ENCODE data around the gene CPXM1.

Gene CPXM1

DNA sequence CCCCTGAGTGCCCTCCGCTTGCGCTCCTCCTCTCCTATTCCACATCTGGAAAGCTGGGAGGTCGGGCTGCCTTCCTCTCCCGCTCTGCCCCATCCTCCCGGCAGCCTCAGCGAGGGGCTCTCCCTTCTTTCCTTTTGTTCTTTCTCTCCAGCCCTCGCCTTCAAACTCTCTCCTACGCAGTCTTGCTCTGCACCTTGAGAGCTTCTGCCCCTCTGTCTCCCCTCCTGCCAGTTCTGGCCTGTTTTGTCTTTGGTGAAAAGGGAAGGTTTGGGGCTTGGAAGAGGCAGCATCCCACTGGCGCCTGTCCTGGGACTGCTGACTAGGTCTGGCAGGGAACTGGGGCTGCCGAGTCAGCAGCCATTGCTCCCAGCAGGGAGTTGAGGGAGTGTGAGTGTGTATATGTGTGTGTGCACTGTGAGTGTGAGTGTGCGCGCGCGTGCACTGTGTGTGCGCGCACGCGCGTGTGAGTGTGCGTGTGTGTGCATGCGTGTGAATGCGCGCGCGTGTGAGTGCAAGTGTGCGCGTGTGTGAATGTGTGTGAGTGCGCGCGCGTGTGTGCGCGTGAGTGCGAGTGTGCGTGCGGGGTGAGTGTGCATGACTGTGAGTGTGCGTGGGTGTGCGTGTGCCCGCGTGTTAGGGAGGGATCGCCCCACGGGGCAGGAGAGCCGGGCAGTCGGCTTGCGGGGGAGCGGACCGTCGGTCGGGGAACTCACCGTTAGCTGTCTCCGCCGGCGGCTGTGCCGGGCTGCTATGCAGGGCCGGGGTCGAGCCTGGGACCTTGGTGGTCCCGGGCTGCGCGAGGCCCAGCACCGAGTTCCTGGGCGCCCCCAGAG, 523 bp downstream of the CPXM1 start:
- TF ChIP-seq, protein P1, sequence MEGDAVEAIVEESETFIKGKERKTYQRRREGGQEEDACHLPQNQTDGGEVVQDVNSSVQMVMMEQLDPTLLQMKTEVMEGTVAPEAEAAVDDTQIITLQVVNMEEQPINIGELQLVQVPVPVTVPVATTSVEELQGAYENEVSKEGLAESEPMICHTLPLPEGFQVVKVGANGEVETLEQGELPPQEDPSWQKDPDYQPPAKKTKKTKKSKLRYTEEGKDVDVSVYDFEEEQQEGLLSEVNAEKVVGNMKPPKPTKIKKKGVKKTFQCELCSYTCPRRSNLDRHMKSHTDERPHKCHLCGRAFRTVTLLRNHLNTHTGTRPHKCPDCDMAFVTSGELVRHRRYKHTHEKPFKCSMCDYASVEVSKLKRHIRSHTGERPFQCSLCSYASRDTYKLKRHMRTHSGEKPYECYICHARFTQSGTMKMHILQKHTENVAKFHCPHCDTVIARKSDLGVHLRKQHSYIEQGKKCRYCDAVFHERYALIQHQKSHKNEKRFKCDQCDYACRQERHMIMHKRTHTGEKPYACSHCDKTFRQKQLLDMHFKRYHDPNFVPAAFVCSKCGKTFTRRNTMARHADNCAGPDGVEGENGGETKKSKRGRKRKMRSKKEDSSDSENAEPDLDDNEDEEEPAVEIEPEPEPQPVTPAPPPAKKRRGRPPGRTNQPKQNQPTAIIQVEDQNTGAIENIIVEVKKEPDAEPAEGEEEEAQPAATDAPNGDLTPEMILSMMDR (IDR thresholded peaks at IDR 0.05; ENCODE audit: control insufficient read depth, extremely low read depth, insufficient read depth), result no peak
- H3K4me3 ChIP-seq (ENCODE audit: low read depth, low read length), result no peak overlapping the region
- no peak for DNase-seq (ENCODE audit: low read depth)

DNA sequence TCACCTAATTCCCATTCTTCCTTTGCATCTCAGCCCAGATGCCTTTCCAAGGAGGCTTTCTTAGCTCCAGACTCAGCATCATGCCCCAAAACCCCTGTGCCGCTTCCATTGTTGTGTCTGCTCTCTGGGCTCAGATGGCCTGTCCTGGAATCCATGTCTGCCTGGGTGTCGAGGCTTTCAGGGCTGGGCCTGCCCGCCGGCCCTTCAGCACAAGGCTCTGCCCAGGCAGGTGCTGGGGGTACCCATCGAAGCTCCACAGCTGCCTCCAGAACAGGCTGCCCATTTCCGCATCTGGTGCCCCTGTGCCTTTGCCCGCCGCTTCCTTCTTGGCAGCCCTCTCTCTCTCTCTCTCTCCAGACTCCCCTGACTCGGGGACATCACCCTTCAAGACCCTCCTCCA, 1.2 kb downstream of the CPXM1 start:
- TF ChIP-seq, protein P1 (IDR thresholded peaks at IDR 0.05; ENCODE audit: control insufficient read depth, extremely low read depth, insufficient read depth), result no peak

DNA sequence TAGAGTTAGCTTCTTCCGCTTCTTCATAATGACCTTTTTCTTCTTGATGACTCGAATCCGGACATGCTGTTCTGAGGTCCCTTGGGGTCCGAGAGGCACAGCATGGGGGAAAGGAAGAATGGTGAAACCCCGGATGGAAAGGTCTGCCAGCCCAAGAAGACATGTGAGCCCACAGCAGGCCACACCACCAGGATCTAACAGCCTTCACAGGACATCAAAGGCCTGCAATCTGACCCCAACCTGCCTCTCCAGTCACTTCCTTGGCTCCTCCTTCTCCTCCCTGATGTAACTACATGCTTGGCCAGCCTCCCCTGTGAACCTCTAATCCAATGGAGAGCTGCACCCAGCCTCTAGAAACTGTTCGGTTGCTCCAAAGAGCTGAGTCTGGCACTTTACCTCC, 1.6 kb downstream of the CPXM1 start:
- H3K4me3 ChIP-seq (ENCODE audit: low read depth, low read length), result no peak overlapping the region
- no peak for DNase-seq (ENCODE audit: low read depth)
- TF ChIP-seq, protein P1 (IDR thresholded peaks at IDR 0.05; ENCODE audit: control insufficient read depth, extremely low read depth, insufficient read depth), result no peak

More for the DNA sequence above, 1.2 kb downstream of the CPXM1 start:
- no peak overlapping the region for H3K4me3 ChIP-seq (ENCODE audit: low read depth, low read length)
- no peak for DNase-seq (ENCODE audit: low read depth)

DNA sequence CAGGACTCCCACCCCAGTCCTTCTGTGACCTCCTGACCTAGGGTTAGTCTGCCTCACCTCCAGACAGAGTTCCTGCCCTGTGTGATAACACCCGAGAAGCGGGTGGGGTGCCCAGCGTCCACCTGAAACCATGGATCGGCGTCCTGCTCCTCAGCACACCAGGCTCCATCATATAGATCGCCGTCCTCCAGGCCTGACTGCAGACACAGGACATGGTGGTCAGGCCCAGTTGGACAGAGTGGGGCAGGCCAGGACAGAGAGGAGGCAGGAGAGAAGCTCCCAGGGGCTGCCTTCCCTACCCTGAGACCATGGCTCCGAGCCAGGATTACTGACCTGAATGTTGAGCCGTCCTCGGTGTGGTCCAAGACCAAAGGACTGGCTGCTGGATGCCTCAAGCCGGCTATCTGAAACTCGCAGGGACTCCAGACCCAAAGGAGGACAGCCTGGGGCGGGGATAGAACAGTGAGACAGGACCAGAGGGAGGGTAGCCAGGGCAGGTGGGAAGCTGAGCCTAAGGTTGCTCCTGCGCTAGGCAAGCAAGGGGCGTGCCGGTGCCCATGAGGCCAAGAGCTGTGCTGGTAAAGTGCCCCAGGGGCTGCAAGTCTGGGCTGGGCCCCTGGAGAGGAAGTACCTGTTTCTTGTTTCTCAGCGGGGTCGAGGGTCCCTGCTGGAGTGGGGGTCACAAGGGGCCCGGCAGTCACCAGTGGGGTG, 2.2 kb downstream of the CPXM1 start:
- no peak overlapping the region for H3K4me3 ChIP-seq (ENCODE audit: low read depth, low read length)
- DNase-seq (ENCODE audit: low read depth), result no peak
- TF ChIP-seq, protein P1 (IDR thresholded peaks at IDR 0.05; ENCODE audit: control insufficient read depth, extremely low read depth, insufficient read depth), result no peak

DNA sequence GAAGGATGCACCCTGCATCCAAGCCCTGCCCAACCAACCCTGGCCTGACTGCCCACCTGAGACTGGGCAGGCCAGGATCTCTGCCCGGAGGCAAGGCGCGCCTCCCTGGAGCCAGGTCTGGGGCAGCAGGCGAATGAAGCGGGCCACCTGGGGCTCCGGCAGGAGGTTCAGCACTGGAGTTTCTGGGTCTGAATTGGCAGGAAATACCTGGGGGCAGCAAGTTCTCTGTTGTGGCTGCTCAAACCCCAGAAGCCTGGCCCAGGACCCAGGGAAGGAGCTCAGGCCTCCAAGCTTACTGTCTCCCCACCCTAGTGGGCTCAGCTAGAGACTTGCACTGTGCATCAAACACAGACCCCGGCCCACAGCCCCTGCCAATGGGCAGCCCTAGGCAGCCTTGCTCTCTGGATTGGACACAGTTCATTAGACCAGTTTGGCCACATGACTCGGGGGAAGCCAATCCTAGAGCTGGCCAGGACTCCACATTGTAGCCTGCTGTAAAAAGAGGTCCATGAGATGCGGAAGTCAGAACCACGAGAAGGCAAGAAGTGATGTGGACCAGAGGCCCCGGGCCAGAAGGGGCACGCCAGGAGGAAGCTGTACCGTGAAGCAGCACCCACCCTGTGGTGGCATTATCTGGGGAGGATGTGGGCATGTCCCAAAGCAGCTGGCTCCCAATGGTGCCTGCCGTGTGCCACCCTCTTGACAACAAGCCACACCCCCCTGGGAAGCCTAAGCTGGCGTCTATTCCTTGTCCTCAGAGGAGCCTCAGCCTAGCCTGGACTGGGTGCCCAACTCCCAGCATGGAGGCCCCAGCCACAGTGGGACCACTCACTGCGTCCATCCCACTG, 3.1 kb downstream of the CPXM1 start:
- DNase-seq (ENCODE audit: low read depth), result no peak
- no peak overlapping the region for H3K4me3 ChIP-seq (ENCODE audit: low read depth, low read length)
- TF ChIP-seq, protein P1 (IDR thresholded peaks at IDR 0.05; ENCODE audit: control insufficient read depth, extremely low read depth, insufficient read depth), result no peak

DNA sequence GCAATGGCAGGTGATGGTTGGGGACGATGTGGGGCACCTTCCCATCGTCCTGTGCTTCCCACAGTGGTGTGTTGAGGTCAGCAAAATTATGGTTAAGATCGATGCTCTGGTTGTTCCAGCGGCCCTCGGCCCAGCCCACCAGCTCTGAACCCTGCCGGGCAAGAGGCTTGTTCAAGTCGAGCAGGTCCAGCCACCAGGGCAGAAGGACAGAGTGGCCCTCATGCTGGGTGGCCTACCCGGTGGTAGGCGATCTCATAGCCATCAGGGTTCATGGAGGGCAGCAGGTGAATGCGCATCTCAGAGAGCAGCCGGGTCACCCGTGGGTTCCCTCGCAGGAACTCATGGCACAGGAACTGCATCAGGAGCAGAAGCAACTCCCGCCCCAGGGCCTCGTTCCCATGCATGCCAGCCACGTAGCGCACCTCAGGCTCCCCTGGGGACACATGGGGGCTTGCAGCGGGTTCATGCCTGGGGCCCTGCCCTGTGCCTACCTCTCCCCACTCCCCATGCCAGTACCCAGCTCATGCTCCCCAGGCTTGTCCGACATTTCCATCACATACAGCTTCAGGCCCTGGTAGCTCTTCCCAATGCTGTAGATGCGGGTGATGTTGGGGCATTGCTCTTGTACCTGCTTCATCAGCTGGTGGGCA, 4.3 kb downstream of the CPXM1 start:
- TF ChIP-seq, protein P1 (IDR thresholded peaks at IDR 0.05; ENCODE audit: control insufficient read depth, extremely low read depth, insufficient read depth), result no peak
- no peak for DNase-seq (ENCODE audit: low read depth)
- H3K4me3 ChIP-seq (ENCODE audit: low read depth, low read length), result no peak overlapping the region
